PC-3 (cell line): ENCODE measurements around the gene CDC16. TPM values are rescaled to one million over a fixed set of nuclear protein-coding genes. Genes with fewer than 3 reads are reported as not detected.
A peak's percentile ranks its signal among the peaks of the same experiment; 100 is the strongest.

Source experiments
- ATAC-seq: fragments of 200-7000 bp; cut with Tn5 transposase; 2 replicates; pipeline ENCODE4 v1.9.1; 2020; ENCODE audit warnings: mild to moderate bottlenecking, moderate library complexity
- BruUV-seq: library from RNA; stranded (reverse); fragments of 400-500 nt; replicated peaks from 2 replicates; lab custom pipeline; 2021; lab: Mats Ljungman, UMichigan
- CTCF ChIA-PET: fragments of 300-600 bp; sonication (Branson Sonifier 250); formaldehyde crosslinking; loops from one replicate; lab custom pipeline; 2022; ENCODE audit warnings: antibody characterized with exemption; lab: Charles Lee
- POLR2A ChIA-PET: fragments of 300-600 bp; sonication (Branson Sonifier 250); formaldehyde crosslinking; loops from one replicate; lab custom pipeline; 2022; ENCODE audit warnings: antibody characterized with exemption; ENCODE audit not compliant: unreplicated experiment; lab: Charles Lee
- DNase-seq: peaks from one replicate; pipeline ENCODE4 v3.0.0-alpha.2; 2015
- H2AFZ ChIP-seq: fragments of 300-600 bp; sonication (generic); 2 replicates; pipeline ENCODE4 v1.6.0; 2016; ENCODE audit warnings: antibody characterized with exemption, low read length
- H3F3A ChIP-seq: fragments of 300-600 bp; sonication (generic); one replicate; pipeline ENCODE4 v1.6.0; 2017; ENCODE audit warnings: antibody characterized with exemption, low read length, control low read depth, mild to moderate bottlenecking; ENCODE audit not compliant: unreplicated experiment
- H3K27ac ChIP-seq: fragments of 300-600 bp; sonication (generic); 2 replicates; pipeline ENCODE4 v1.5.1; 2016; ENCODE audit warnings: mild to moderate bottlenecking, low read length
- H3K27me3 ChIP-seq: fragments of 300-600 bp; sonication (generic); 2 replicates; pipeline ENCODE4 v1.6.1; 2016; ENCODE audit warnings: low read length, mixed read lengths
- H3K36me3 ChIP-seq: fragments of 300-600 bp; sonication (generic); 2 replicates; pipeline ENCODE4 v1.6.1; 2016; ENCODE audit warnings: low read depth, mixed run types, low read length, mixed read lengths
- H3K4me1 ChIP-seq: fragments of 300-600 bp; sonication (generic); 2 replicates; pipeline ENCODE4 v1.5.1; 2016; ENCODE audit warnings: low read length; ENCODE audit not compliant: insufficient read depth
- H3K4me2 ChIP-seq: fragments of 300-600 bp; sonication (generic); 2 replicates; pipeline ENCODE4 v1.6.0; 2016; ENCODE audit warnings: low read length
- H3K4me3 ChIP-seq: fragments of 300-600 bp; sonication (generic); 2 replicates; pipeline ENCODE4 v1.5.1; 2016; ENCODE audit warnings: mild to moderate bottlenecking, low read length, mixed read lengths
- H3K79me2 ChIP-seq: fragments of 300-600 bp; sonication (generic); 2 replicates; pipeline ENCODE4 v1.6.1; 2017; ENCODE audit warnings: low read length, mixed read lengths
- H3K9ac ChIP-seq: fragments of 300-600 bp; sonication (generic); 2 replicates; pipeline ENCODE4 v1.6.0; 2016; ENCODE audit warnings: mild to moderate bottlenecking, low read length
- H3K9me2 ChIP-seq: fragments of 300-600 bp; sonication (generic); replicated peaks from 2 replicates; pipeline ENCODE4 v1.6.1; 2016; ENCODE audit warnings: mixed run types, low read length, mixed read lengths
- H3K9me3 ChIP-seq: fragments of 300-600 bp; sonication (generic); 2 replicates; pipeline ENCODE4 v1.6.1; 2016; ENCODE audit warnings: low read length, mixed read lengths
- H4K20me1 ChIP-seq: fragments of 300-600 bp; sonication (generic); 2 replicates; pipeline ENCODE4 v1.6.1; 2016; ENCODE audit warnings: low read length, mixed read lengths
- CTCF ChIP-seq: fragments of 300-600 bp; sonication (generic); conservative IDR thresholded peaks from 2 replicates; pipeline ENCODE4 v1.5.1; 2017; ENCODE audit warnings: antibody characterized with exemption, low read depth, mild to moderate bottlenecking, low read length
- EZH2 ChIP-seq: fragments of 300-600 bp; sonication (generic); IDR thresholded peaks from one replicate; pipeline ENCODE4 v1.6.1; 2017; ENCODE audit warnings: antibody characterized with exemption, mild to moderate bottlenecking, low read length; ENCODE audit not compliant: unreplicated experiment
- EZH2phosphoT487 ChIP-seq: fragments of 300-600 bp; sonication (generic); IDR thresholded peaks from 2 replicates; pipeline ENCODE4 v1.6.1; 2018; ENCODE audit warnings: mild to moderate bottlenecking, antibody characterized with exemption, low read length, borderline replicate concordance
- intact Hi-C: fragments of 100-400 bp; cut with micrococcal nuclease; formaldehyde crosslinking; loops from 2 replicates; pipeline ENCODE4 v1.9.0; 2023
- total RNA-seq: library from RNA; depleted of rRNA; stranded (reverse); fragments of >200 nt; gene quantifications from 2 replicates; pipeline ENCODE4 v1.2.3, GENCODE V29; 2014

The CDC16 gene
- total RNA-seq, 1 experiment from 2014 or later, result 16.0 TPM

GRCh38 chr13:114311387-114311786 lies 76.7 kb downstream of the CDC16 start:
- intact Hi-C loops, result no loop called here
- DNase-seq, result no peak
- H4K20me1 ChIP-seq, result peaks cover 4% of the 10 kb centered on the region; the same call in 1 of the 2 replicates
- no peak overlapping the region for H3K27ac ChIP-seq
- ATAC-seq, result no peak
- H3K36me3 ChIP-seq, result no peaks in the 10 kb centered on the region; the same call in 1 of the 2 replicates
- ChIA-PET POLR2A (no interaction called here), CTCF (no interaction called here)
- H3K27me3 ChIP-seq, result no peaks in the 10 kb centered on the region
- H3K4me2 ChIP-seq, result no peak overlapping the region
- no peaks in the 10 kb centered on the region for H3K9me3 ChIP-seq
- peaks cover 16% of the 10 kb centered on the region for H3K4me1 ChIP-seq
- no peak for TF ChIP-seq EZH2phosphoT487
- no peak for TF ChIP-seq EZH2
- H3F3A ChIP-seq, result no peaks in the 10 kb centered on the region
- peaks cover 22% of the 10 kb centered on the region for H3K79me2 ChIP-seq
- H3K4me3 ChIP-seq, result no peak overlapping the region
- H3K9ac ChIP-seq, result no peak overlapping the region
- BruUV-seq, result no TSS peak
- H3K9me2 ChIP-seq, result no peaks in the 10 kb centered on the region
- no peak overlapping the region for H2AFZ ChIP-seq

- Histone ChIP-seq H3K4me2 (no peak overlapping the region), H3F3A (no peaks in the 10 kb centered on the region), H3K4me1 (peaks cover 16% of the 10 kb centered on the region), H3K9me2 (no peaks in the 10 kb centered on the region), H3K79me2 (peaks cover 27% of the 10 kb centered on the region), H2AFZ (no peak overlapping the region), H3K4me3 (no peak overlapping the region), H3K27ac (no peak overlapping the region), H3K27me3 (no peaks in the 10 kb centered on the region), H3K9ac (no peak overlapping the region), H3K9me3 (no peaks in the 10 kb centered on the region), H3K36me3 (no peaks in the 10 kb centered on the region), H4K20me1 (peaks cover 4% of the 10 kb centered on the region; the same call in 1 of the 2 replicates)
- CTCF ChIA-PET, result no interaction called here
- DNase-seq (no peak), ATAC-seq (no peak)
- BruUV-seq, result no TSS peak
- TF ChIP-seq CTCF (no peak), EZH2phosphoT487 (no peak), EZH2 (no peak)
- POLR2A ChIA-PET, result no interaction called here
- intact Hi-C loops, result no loop called here
These were observed 77.2 kb downstream of the CDC16 start for GRCh38 chr13:114311908-114312307.

- H3K9ac ChIP-seq, result peak overlapping the region; percentile 78; the same call in 1 of the 2 replicates
- ChIA-PET POLR2A (no interaction called here), CTCF (interaction anchor here (0.7 kb wide), 1 partner anchor 722 kb away, joined by 3 read pairs; no protein-coding TSS in a partner anchor)
- no peaks in the 10 kb centered on the region for H3K27me3 ChIP-seq
- H3F3A ChIP-seq, result no peaks in the 10 kb centered on the region
- no peak for ATAC-seq
- no peaks in the 10 kb centered on the region for H3K9me2 ChIP-seq
- TF ChIP-seq EZH2 (no peak), EZH2phosphoT487 (no peak), CTCF (no peak)
- H3K79me2 ChIP-seq, result peaks cover 41% of the 10 kb centered on the region
- peak overlapping the region; percentile 94 for H3K4me3 ChIP-seq
- no peaks in the 10 kb centered on the region for H3K36me3 ChIP-seq
- no TSS peak for BruUV-seq
- peaks cover 23% of the 10 kb centered on the region for H3K4me1 ChIP-seq
- DNase-seq, result peak; percentile 25
- peak overlapping the region; percentile 98 for H3K4me2 ChIP-seq
- no peaks in the 10 kb centered on the region for H3K9me3 ChIP-seq
- H4K20me1 ChIP-seq, result peaks cover 4% of the 10 kb centered on the region; the same call in 1 of the 2 replicates
- H2AFZ ChIP-seq, result peak overlapping the region; percentile 76
- peak overlapping the region; percentile 25; the same call in 1 of the 2 replicates for H3K27ac ChIP-seq
- intact Hi-C loops, result no loop called here
These were observed 78.6 kb downstream of the CDC16 start for GRCh38 chr13:114313061-114313860.
